Measurements from ENCODE around the gene TFCP2L1.
A peak's percentile ranks its signal among the peaks of the same experiment; 100 is the strongest.

The TFCP2L1 gene

GRCh38 chr2:121207494-121207893 lies 77.5 kb downstream of the TFCP2L1 start:
- Histone ChIP-seq H3K27ac (no peak overlapping the region), H3K4me3 (no peak overlapping the region), H3K36me3 (no peaks in the 10 kb centered on the region), H3K4me1 (no peaks in the 10 kb centered on the region), H3K27me3 (peaks cover 0 to 2% of the 10 kb centered on the region in 2 donors), H3K9me3 (no peaks in the 10 kb centered on the region)
- DNase-seq = no peak
- intact Hi-C loops (cut with DNase I; ENCODE audit: low total_unique reads) = no loop called here
- no peak for TF ChIP-seq CTCF (IDR thresholded peaks at IDR 0.05)

GRCh38 chr2:121205321-121205942 lies 79.6 kb downstream of the TFCP2L1 start:
- H3K4me3 ChIP-seq = no peak overlapping the region
- no peak for TF ChIP-seq CTCF (IDR thresholded peaks at IDR 0.05)
- peak in 1 of 2 donors; percentile 64 for DNase-seq
- H3K9me3 ChIP-seq = no peaks in the 10 kb centered on the region
- no peaks in the 10 kb centered on the region for H3K4me1 ChIP-seq
- H3K27me3 ChIP-seq = no peaks in the 10 kb centered on the region
- H3K36me3 ChIP-seq = no peaks in the 10 kb centered on the region
- intact Hi-C loops (cut with DNase I; ENCODE audit: low total_unique reads) = no loop called here
- no peak overlapping the region for H3K27ac ChIP-seq

GRCh38 chr2:121203591-121204249 lies 81.3 kb downstream of the TFCP2L1 start:
- H3K36me3 ChIP-seq = no peaks in the 10 kb centered on the region
- peaks cover 0 to 1% (median 0%) of the 10 kb centered on the region in 4 donors for H3K4me1 ChIP-seq
- intact Hi-C loops (cut with DNase I; ENCODE audit: low total_unique reads) = no loop called here
- H3K27me3 ChIP-seq = no peaks in the 10 kb centered on the region
- no peaks in the 10 kb centered on the region for H3K9me3 ChIP-seq
- no peak overlapping the region for H3K27ac ChIP-seq
- peak in 1 of 2 donors; percentile 43 for DNase-seq
- TF ChIP-seq CTCF (IDR thresholded peaks at IDR 0.05) = no peak
- H3K4me3 ChIP-seq = no peak overlapping the region

- peaks cover 0 to 11% (median 6%) of the 10 kb centered on the region in 4 donors for H3K4me1 ChIP-seq
- H3K27me3 ChIP-seq = no peaks in the 10 kb centered on the region
- H3K9me3 ChIP-seq = no peaks in the 10 kb centered on the region
- no peak overlapping the region for H3K4me3 ChIP-seq
- TF ChIP-seq CTCF (IDR thresholded peaks at IDR 0.05) = no peak
- no peak overlapping the region for H3K27ac ChIP-seq
- intact Hi-C loops (cut with DNase I; ENCODE audit: low total_unique reads) = no loop called here
- peak in 1 of 2 donors; percentile 45 for DNase-seq
- H3K36me3 ChIP-seq = no peaks in the 10 kb centered on the region
Measured at GRCh38 chr2:121202541-121203310, 82.3 kb downstream of the TFCP2L1 start.

- no peak for TF ChIP-seq CTCF (IDR thresholded peaks at IDR 0.05)
- Histone ChIP-seq H3K9me3 (no peaks in the 10 kb centered on the region), H3K27me3 (no peaks in the 10 kb centered on the region), H3K4me1 (peaks cover 0 to 19% (median 11%) of the 10 kb centered on the region in 4 donors), H3K4me3 (no peak overlapping the region), H3K27ac (no peak overlapping the region), H3K36me3 (no peaks in the 10 kb centered on the region)
- DNase-seq = peak in 1 of 2 donors; percentile 64
- intact Hi-C loops (cut with DNase I; ENCODE audit: low total_unique reads) = no loop called here
Measured at GRCh38 chr2:121201796-121202195, 83.2 kb downstream of the TFCP2L1 start.

All from tibial artery (tissue), 4 donors.